Activated CD4-positive, CD25-positive, alpha-beta regulatory T cell (primary cell): Measurements from ENCODE around the gene PRICKLE2.

ENCODE experiments used
- DNase-seq, 4 experiments: peaks; one replicate each; lab custom pipeline; 2025; lab: John Stamatoyannopoulos, UW

The PRICKLE2 gene

GRCh38 chr3:64073158-64073761 is 152.0 kb downstream of the PRICKLE2 start:
- no peak for DNase-seq

GRCh38 chr3:64072126-64072525 is 153.1 kb downstream of the PRICKLE2 start:
- DNase-seq: no peak

- no peak for DNase-seq
Observed at GRCh38 chr3:64070704-64071103, 154.6 kb downstream of the PRICKLE2 start.

GRCh38 chr3:64067506-64068346 is 157.5 kb downstream of the PRICKLE2 start:
- DNase-seq: no peak

GRCh38 chr3:64064804-64065203 is 160.5 kb downstream of the PRICKLE2 start:
- DNase-seq: no peak

GRCh38 chr3:64063983-64064438 is 161.3 kb downstream of the PRICKLE2 start:
- DNase-seq: no peak

GRCh38 chr3:64063207-64063982 is 161.9 kb downstream of the PRICKLE2 start:
- DNase-seq: no peak

GRCh38 chr3:64061628-64062027 is 163.6 kb downstream of the PRICKLE2 start:
- DNase-seq: no peak

GRCh38 chr3:64059484-64060175 is 165.6 kb downstream of the PRICKLE2 start:
- DNase-seq: no peak

- no peak for DNase-seq
Observed at GRCh38 chr3:64058566-64058965, 166.7 kb downstream of the PRICKLE2 start.

GRCh38 chr3:64057231-64057630 is 168.0 kb downstream of the PRICKLE2 start:
- DNase-seq: no peak

- DNase-seq: no peak
Observed at GRCh38 chr3:64056606-64057180, 168.6 kb downstream of the PRICKLE2 start.

- no peak for DNase-seq
Observed at GRCh38 chr3:64055076-64055475, 170.2 kb downstream of the PRICKLE2 start.

- no peak for DNase-seq
Observed at GRCh38 chr3:64054488-64054887, 170.8 kb downstream of the PRICKLE2 start.

GRCh38 chr3:64053581-64053980 is 171.7 kb downstream of the PRICKLE2 start:
- DNase-seq: no peak

- no peak for DNase-seq
Observed at GRCh38 chr3:64053117-64053516, 172.1 kb downstream of the PRICKLE2 start.

- DNase-seq: no peak
Observed at GRCh38 chr3:64049832-64050231, 175.4 kb downstream of the PRICKLE2 start.

GRCh38 chr3:64049136-64049535 is 176.1 kb downstream of the PRICKLE2 start:
- no peak for DNase-seq

GRCh38 chr3:64048631-64049061 is 176.6 kb downstream of the PRICKLE2 start:
- no peak for DNase-seq

GRCh38 chr3:64047787-64048186 is 177.5 kb downstream of the PRICKLE2 start:
- DNase-seq: no peak

GRCh38 chr3:64046996-64047594 is 178.2 kb downstream of the PRICKLE2 start:
- DNase-seq: no peak
